Gastroesophageal sphincter (tissue), 3 donors: ENCODE results near the gene RBKS.

ENCODE experiments used
- EP300 ChIP-seq: sonication (generic); formaldehyde crosslinking; IDR thresholded peaks from one replicate; pipeline ENCODE4 v1.6.1; 2017; ENCODE audit warnings: antibody characterized with exemption, mild to moderate bottlenecking
- POLR2A ChIP-seq, 2 donors: fragments of 450-650 bp; IDR thresholded peaks; one replicate each; pipeline ENCODE4 v1.6.1; 2017; ENCODE audit warnings: antibody characterized with exemption in 2 of 2, mild to moderate bottlenecking in 2 of 2, moderate library complexity in 1 of 2
- POLR2AphosphoS5 ChIP-seq: sonication (generic); formaldehyde crosslinking; IDR thresholded peaks from one replicate; pipeline ENCODE4 v1.6.1; 2017; ENCODE audit warnings: antibody characterized with exemption
- TF ChIP-seq, protein P1 (sequence below), 4 experiments: fragments of 200-600 bp in 2 of 4; fragments of 450-650 bp in 2 of 4; sonication (generic) in 1 of 4; IDR thresholded peaks; one replicate each; pipeline ENCODE4 v1.5.1; 2017 to 2019; ENCODE audit warnings: antibody characterized with exemption in 4 of 4, mild to moderate bottlenecking in 2 of 4, moderate library complexity in 2 of 4

DNA sequence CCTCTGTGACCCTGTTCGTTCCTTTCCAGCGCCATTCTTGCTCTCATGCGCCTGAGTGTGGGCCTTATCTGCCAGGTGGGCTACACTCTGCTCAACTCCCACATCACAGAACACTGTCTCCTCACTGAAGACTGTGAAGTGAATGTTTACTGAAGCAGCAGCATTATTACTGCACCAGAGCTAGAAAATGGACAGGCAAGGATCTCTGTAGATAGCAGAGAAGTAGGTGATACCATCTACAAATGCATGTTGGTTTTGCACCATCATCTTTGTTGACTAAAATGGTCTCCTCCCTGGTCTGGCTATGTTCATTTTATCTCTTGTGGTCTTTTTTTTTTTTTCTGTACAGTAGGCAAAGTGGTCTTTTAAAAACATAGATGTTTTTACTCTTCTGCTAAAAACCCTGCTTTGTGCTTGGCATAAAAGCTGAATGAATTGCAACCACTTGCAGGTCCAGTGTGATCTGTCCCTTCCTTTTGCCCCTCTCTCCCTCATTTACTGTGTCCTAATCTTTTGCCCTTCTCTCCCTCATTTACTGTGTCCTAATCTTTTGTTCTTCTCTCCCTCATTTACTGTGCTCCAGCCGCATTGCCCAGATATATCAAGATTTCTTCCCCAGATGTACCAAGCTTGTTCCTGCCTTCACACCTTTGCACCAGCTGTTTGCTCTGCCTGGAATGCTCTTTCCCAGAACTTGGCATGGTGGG is 35.7 kb upstream of the RBKS start:
- TF ChIP-seq, protein P1, sequence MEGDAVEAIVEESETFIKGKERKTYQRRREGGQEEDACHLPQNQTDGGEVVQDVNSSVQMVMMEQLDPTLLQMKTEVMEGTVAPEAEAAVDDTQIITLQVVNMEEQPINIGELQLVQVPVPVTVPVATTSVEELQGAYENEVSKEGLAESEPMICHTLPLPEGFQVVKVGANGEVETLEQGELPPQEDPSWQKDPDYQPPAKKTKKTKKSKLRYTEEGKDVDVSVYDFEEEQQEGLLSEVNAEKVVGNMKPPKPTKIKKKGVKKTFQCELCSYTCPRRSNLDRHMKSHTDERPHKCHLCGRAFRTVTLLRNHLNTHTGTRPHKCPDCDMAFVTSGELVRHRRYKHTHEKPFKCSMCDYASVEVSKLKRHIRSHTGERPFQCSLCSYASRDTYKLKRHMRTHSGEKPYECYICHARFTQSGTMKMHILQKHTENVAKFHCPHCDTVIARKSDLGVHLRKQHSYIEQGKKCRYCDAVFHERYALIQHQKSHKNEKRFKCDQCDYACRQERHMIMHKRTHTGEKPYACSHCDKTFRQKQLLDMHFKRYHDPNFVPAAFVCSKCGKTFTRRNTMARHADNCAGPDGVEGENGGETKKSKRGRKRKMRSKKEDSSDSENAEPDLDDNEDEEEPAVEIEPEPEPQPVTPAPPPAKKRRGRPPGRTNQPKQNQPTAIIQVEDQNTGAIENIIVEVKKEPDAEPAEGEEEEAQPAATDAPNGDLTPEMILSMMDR (IDR thresholded peaks at IDR 0.05): no peak
- no peak for TF ChIP-seq POLR2A (IDR thresholded peaks at IDR 0.05)
- TF ChIP-seq POLR2AphosphoS5: no peak
- no peak for TF ChIP-seq EP300
